Endothelial cell of umbilical vein (primary cell): ENCODE measurements around the gene POSTN. TPM values are rescaled to one million over a fixed set of nuclear protein-coding genes. Genes with fewer than 3 reads are reported as not detected.

Source experiments
- Bru-seq: library from RNA; stranded (reverse); fragments of 400-500 nt; gene quantifications from one replicate; lab custom pipeline; 2021; lab: Mats Ljungman, UMichigan
- BruChase-seq, 2 experiments: library from RNA; stranded (reverse); fragments of 400-500 nt; gene quantifications; one replicate each; lab custom pipeline; 2021; lab: Mats Ljungman, UMichigan
- BruUV-seq: library from RNA; stranded (reverse); fragments of 400-500 nt; replicated peaks from 2 replicates; lab custom pipeline; 2021; lab: Mats Ljungman, UMichigan
- CTCF ChIA-PET: fragments of 300-600, 350-600 bp; sonication (Branson Sonifier 250); formaldehyde crosslinking; loops from one replicate; lab custom pipeline; 2021; ENCODE audit warnings: antibody characterized with exemption, inconsistent platforms; lab: Charles Lee
- POLR2A ChIA-PET: fragments of 300-600, 350-600 bp; sonication (Branson Sonifier 250); formaldehyde crosslinking; loops from one replicate; lab custom pipeline; 2021; ENCODE audit warnings: antibody characterized with exemption, inconsistent platforms; lab: Charles Lee
- DNase-seq: peaks from one replicate; pipeline ENCODE4 v3.0.0-alpha.2; 2011; ENCODE audit warnings: low read depth, low spot score
- FAIRE-seq: peaks from 2 replicates; lab custom pipeline; 2011; peaks lifted over from hg19 to GRCh38; lab: Jason Lieb, UNC
- H2AFZ ChIP-seq: 2 replicates; pipeline ENCODE4 v1.6.0; 2012; ENCODE audit warnings: low read depth, low read length, control low read depth, inconsistent platforms
- H3K27ac ChIP-seq: 2 replicates; pipeline ENCODE4 v1.5.1; 2011; ENCODE audit warnings: low read depth, mild to moderate bottlenecking, control low read depth, low read length, moderate library complexity; ENCODE audit not compliant: insufficient read depth
- H3K27me3 ChIP-seq, 2 experiments: 2 replicates each; pipeline versions ENCODE4 v1.6.0 to v1.6.1; 2011; ENCODE audit warnings: low read length in 2 of 2, mixed read lengths in 1 of 2; ENCODE audit not compliant: control insufficient read depth in 2 of 2, insufficient read depth in 2 of 2
- H3K36me3 ChIP-seq, 2 experiments: 2 replicates in 1 of 2; 3 replicates in 1 of 2; pipeline ENCODE4 v1.5.1; 2011; ENCODE audit warnings: low read length in 2 of 2, mild to moderate bottlenecking in 1 of 2, moderate library complexity in 1 of 2; ENCODE audit not compliant: control insufficient read depth in 2 of 2, insufficient read depth in 2 of 2; ENCODE audit errors: extremely low read depth in 1 of 2
- H3K4me1 ChIP-seq: 3 replicates; pipeline ENCODE4 v1.5.1; 2011; ENCODE audit warnings: mild to moderate bottlenecking, low read length; ENCODE audit not compliant: control insufficient read depth, insufficient read depth; ENCODE audit errors: extremely low read depth
- H3K4me2 ChIP-seq: 2 replicates; pipeline ENCODE4 v1.6.1; 2011; ENCODE audit warnings: low read length, control low read depth, mixed read lengths; ENCODE audit not compliant: insufficient read depth
- H3K4me3 ChIP-seq, 3 experiments: fragments of 200-600 bp in 1 of 3; sonication (generic), shearing (Covaris generic) in 1 of 3; replicated peaks in 1 of 3; 2 replicates each; pipeline ENCODE4 v1.5.1; 2011 to 2016; ENCODE audit warnings: control low read depth in 3 of 3, low read length in 3 of 3, mild to moderate bottlenecking in 2 of 3, inconsistent platforms in 1 of 3, low read depth in 1 of 3, moderate library complexity in 1 of 3; ENCODE audit not compliant: insufficient read depth in 1 of 3
- H3K79me2 ChIP-seq: 2 replicates; pipeline ENCODE4 v1.6.0; 2012; ENCODE audit warnings: low read length, inconsistent platforms; ENCODE audit not compliant: control insufficient read depth, insufficient read depth
- H3K9ac ChIP-seq: replicated peaks from 2 replicates; pipeline ENCODE3; 2011; ENCODE audit warnings: low read length, control low read depth; ENCODE audit not compliant: insufficient read depth; ENCODE audit errors: extremely low read depth
- H3K9me1 ChIP-seq: replicated peaks from 3 replicates; pipeline ENCODE4 v1.6.0; 2011; ENCODE audit warnings: mild to moderate bottlenecking, low read length; ENCODE audit not compliant: control insufficient read depth, insufficient read depth; ENCODE audit errors: extremely low read depth
- H3K9me3 ChIP-seq: replicated peaks from 2 replicates; pipeline ENCODE4 v1.5.1; 2012; ENCODE audit warnings: low read length, inconsistent platforms; ENCODE audit not compliant: control insufficient read depth, insufficient read depth
- H4K20me1 ChIP-seq: replicated peaks from 2 replicates; pipeline ENCODE3; 2011; ENCODE audit warnings: mild to moderate bottlenecking, low read length; ENCODE audit not compliant: control insufficient read depth, insufficient read depth; ENCODE audit errors: extremely low read depth
- EZH2 ChIP-seq: IDR thresholded peaks from 2 replicates; pipeline ENCODE4 v1.6.1; 2012; ENCODE audit warnings: borderline replicate concordance, low read depth, mild to moderate bottlenecking, moderate library complexity, low read length, inconsistent platforms; ENCODE audit not compliant: severe bottlenecking
- FOS ChIP-seq: IDR thresholded peaks from 2 replicates; pipeline ENCODE4 v1.6.1; 2011; ENCODE audit warnings: mild to moderate bottlenecking, low read length, moderate library complexity, borderline replicate concordance; ENCODE audit not compliant: insufficient read depth
- GATA2 ChIP-seq: IDR thresholded peaks from 2 replicates; pipeline ENCODE4 v1.7.0; 2011; ENCODE audit warnings: low read depth, mild to moderate bottlenecking, moderate library complexity, mixed read lengths, low read length; ENCODE audit not compliant: insufficient read length, insufficient read depth
- JUN ChIP-seq: IDR thresholded peaks from 2 replicates; pipeline ENCODE4 v1.6.1; 2011; ENCODE audit warnings: borderline replicate concordance, low read depth; ENCODE audit not compliant: insufficient read length, insufficient read depth
- MYC ChIP-seq: IDR thresholded peaks from one replicate; pipeline ENCODE4 v1.6.1; 2011; ENCODE audit warnings: mild to moderate bottlenecking, low read depth, low read length
- POLR2A ChIP-seq: IDR thresholded peaks from 2 replicates; pipeline ENCODE4 v1.6.1; 2012; ENCODE audit warnings: low read depth, mild to moderate bottlenecking, control low read depth, low read length
- POLR2AphosphoS5 ChIP-seq: IDR thresholded peaks from 2 replicates; pipeline ENCODE4 v1.6.1; 2012; ENCODE audit warnings: low read depth, mild to moderate bottlenecking, control low read depth, low read length, moderate library complexity; ENCODE audit not compliant: insufficient read depth
- dilution Hi-C: fragments of 300-500 bp; cut with MboI; formaldehyde crosslinking; loops from one replicate; pipeline ENCODE4 v1.15.0; 2019; ENCODE audit warnings: low sequenced_read_pairs; ENCODE audit not compliant: extremely low pct_ligation_motif_present
- intact Hi-C: fragments of 100-400 bp; cut with micrococcal nuclease; formaldehyde crosslinking; loops from one replicate; pipeline ENCODE4 v1.10.0; 2022
- long read RNA-seq: library from polyadenylated mRNA; stranded (forward); transcript quantifications from one replicate; pipeline ENCODE4 v2.0.0, GENCODE V29; 2021
- polyA minus RNA-seq, 3 experiments: library from RNA; depleted of rRNA, polyadenylated mRNA; stranded (reverse); fragments of >200 nt; gene quantifications; 1 replicate in 1 of 3; 2 replicates in 2 of 3; pipeline ENCODE4 v1.2.3, GENCODE V29; 2011
- polyA plus RNA-seq, 4 experiments: library from polyadenylated mRNA; depleted of rRNA in 3 of 4; stranded (reverse) in 3 of 4; unstranded in 1 of 4; fragments of >200 nt; gene quantifications; 2 replicates each; pipeline versions ENCODE4 v1.2.1 to v1.2.3, GENCODE V29; 2011 to 2012; ENCODE audit warnings: missing spikeins in 1 of 4
- total RNA-seq: library from RNA; stranded (reverse); gene quantifications from 2 replicates; pipeline ENCODE4 v1.2.3, GENCODE V29; 2021
- TF ChIP-seq, protein P1 (sequence below), 2 donors: IDR thresholded peaks; 1 replicate in 1 of 2; 2 replicates in 1 of 2; pipeline ENCODE4 v1.5.1; 2011; ENCODE audit warnings: low read length in 2 of 2, mild to moderate bottlenecking in 2 of 2, moderate library complexity in 2 of 2, control low read depth in 1 of 2, inconsistent platforms in 1 of 2, low read depth in 1 of 2; ENCODE audit not compliant: insufficient read depth in 1 of 2; ENCODE audit errors: extremely low read depth in 1 of 2
- TF ChIP-seq, protein P2 (sequence below): IDR thresholded peaks from 2 replicates; pipeline ENCODE4 v1.6.1; 2011; ENCODE audit not compliant: insufficient read depth, insufficient read length

The POSTN gene, protein sequence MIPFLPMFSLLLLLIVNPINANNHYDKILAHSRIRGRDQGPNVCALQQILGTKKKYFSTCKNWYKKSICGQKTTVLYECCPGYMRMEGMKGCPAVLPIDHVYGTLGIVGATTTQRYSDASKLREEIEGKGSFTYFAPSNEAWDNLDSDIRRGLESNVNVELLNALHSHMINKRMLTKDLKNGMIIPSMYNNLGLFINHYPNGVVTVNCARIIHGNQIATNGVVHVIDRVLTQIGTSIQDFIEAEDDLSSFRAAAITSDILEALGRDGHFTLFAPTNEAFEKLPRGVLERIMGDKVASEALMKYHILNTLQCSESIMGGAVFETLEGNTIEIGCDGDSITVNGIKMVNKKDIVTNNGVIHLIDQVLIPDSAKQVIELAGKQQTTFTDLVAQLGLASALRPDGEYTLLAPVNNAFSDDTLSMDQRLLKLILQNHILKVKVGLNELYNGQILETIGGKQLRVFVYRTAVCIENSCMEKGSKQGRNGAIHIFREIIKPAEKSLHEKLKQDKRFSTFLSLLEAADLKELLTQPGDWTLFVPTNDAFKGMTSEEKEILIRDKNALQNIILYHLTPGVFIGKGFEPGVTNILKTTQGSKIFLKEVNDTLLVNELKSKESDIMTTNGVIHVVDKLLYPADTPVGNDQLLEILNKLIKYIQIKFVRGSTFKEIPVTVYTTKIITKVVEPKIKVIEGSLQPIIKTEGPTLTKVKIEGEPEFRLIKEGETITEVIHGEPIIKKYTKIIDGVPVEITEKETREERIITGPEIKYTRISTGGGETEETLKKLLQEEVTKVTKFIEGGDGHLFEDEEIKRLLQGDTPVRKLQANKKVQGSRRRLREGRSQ
- total RNA-seq = 0.29 and 0.55 TPM in 2 replicates
- polyA plus RNA-seq = 0.29 and 0.41 TPM in 2 replicates
- polyA plus RNA-seq (2011; cell fraction: cytosol; rRNA removed) = 0.63 and 0.85 TPM in 2 replicates
- polyA plus RNA-seq (2011; cell fraction: nucleus; rRNA removed) = 1.0 and 1.6 TPM in 2 replicates
- 3.3 and 6.9 TPM in 2 replicates for polyA plus RNA-seq (2012)
- 0.70 and 1.6 TPM in 2 replicates for polyA minus RNA-seq
- polyA minus RNA-seq (2011; cell fraction: cytosol; rRNA and poly(A)+ RNA removed) = not detected
- polyA minus RNA-seq (2011; cell fraction: nucleus; rRNA and poly(A)+ RNA removed) = 0.96 and 1.2 TPM in 2 replicates
- percentile 15 among the genes with signal in this experiment for Bru-seq, nascent RNA
- percentile 18 among the genes with signal in this experiment for BruChase-seq, experiment 1, labeled RNA remaining after a 6-hour chase
- BruChase-seq, experiment 2, labeled RNA remaining after a 2-hour chase = percentile 15 among the genes with signal in this experiment
- long read RNA-seq = 0 reads

DNA sequence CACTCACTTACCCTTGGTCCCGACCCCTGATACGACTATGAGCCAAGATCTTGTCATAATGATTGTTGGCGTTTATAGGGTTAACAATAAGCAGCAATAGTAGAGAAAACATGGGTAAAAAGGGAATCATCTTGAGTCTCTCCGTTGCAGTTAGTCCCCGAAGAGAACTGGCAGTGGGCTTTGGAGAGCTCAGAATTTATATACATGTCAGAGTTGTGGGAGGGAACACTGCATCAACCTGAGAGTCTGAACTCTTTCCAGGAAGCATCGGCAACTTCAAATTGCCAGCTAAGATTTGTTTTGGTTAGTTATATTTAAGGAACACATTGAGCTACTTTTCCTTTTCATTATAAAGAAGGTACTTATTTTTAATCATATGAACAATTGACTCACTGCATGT lies at the start of gene POSTN:
Gene POSTN, minus strand, starts transcription at position 172 of the 400 bp plus-strand sequence. Its CDS starts 42 bp downstream, at position 130.
- H4K20me1 ChIP-seq = no peaks in the 10 kb centered on the region
- H3K4me3 ChIP-seq = no peak within 1 kb of the TSS
- peaks cover 12% of the 10 kb centered on the region for H3K4me1 ChIP-seq
- DNase-seq = peak; percentile 8
- no peaks in the 10 kb centered on the region for H3K9me3 ChIP-seq
- no peak for FAIRE-seq
- H3K4me2 ChIP-seq = no peak within 1 kb of the TSS
- H3K27me3 ChIP-seq = no peaks in the 10 kb centered on the region
- intact Hi-C loops (no loop called here), dilution Hi-C loops (no loop called here)
- H3K36me3 ChIP-seq = no peaks in the 10 kb centered on the region
- ChIA-PET CTCF (interaction anchor here (1.3 to 8.4 kb wide), 2 partner anchors 14 to 489 kb away, joined by 4 to 102 read pairs; partner anchors contain the start of gene CSNK1A1L), POLR2A (no interaction called here)
- no peaks in the 10 kb centered on the region for H3K9me1 ChIP-seq
- H3K27ac ChIP-seq = no peak within 1 kb of the TSS
- TF ChIP-seq GATA2 = no peak
- TF ChIP-seq POLR2AphosphoS5 = no peak
- TF ChIP-seq POLR2A = no peak
- TF ChIP-seq MYC = no peak
- TF ChIP-seq, protein P1, sequence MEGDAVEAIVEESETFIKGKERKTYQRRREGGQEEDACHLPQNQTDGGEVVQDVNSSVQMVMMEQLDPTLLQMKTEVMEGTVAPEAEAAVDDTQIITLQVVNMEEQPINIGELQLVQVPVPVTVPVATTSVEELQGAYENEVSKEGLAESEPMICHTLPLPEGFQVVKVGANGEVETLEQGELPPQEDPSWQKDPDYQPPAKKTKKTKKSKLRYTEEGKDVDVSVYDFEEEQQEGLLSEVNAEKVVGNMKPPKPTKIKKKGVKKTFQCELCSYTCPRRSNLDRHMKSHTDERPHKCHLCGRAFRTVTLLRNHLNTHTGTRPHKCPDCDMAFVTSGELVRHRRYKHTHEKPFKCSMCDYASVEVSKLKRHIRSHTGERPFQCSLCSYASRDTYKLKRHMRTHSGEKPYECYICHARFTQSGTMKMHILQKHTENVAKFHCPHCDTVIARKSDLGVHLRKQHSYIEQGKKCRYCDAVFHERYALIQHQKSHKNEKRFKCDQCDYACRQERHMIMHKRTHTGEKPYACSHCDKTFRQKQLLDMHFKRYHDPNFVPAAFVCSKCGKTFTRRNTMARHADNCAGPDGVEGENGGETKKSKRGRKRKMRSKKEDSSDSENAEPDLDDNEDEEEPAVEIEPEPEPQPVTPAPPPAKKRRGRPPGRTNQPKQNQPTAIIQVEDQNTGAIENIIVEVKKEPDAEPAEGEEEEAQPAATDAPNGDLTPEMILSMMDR (IDR thresholded peaks at IDR 0.05; ENCODE audit: extremely low read depth in 1 of 2, insufficient read depth in 1 of 2, low read depth in 1 of 2, low read length in 2 of 2) = no peak
- TF ChIP-seq EZH2 = no peak
- TF ChIP-seq JUN = no peak
- no peak for TF ChIP-seq FOS
- TF ChIP-seq, protein P2, sequence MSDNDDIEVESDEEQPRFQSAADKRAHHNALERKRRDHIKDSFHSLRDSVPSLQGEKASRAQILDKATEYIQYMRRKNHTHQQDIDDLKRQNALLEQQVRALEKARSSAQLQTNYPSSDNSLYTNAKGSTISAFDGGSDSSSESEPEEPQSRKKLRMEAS = no peak
- H3K9ac ChIP-seq = no peak within 1 kb of the TSS
- no peaks in the 10 kb centered on the region for H3K79me2 ChIP-seq
- H2AFZ ChIP-seq = peak within 1 kb of the TSS; percentile 37
- BruUV-seq = no TSS peak
